Astrocyte of the hippocampus (primary cell): ENCODE data around the gene OR2T34.
"Not testable (repeated sequence)": the region's sequence is repeated elsewhere in the genome, so short reads cannot be mapped to it uniquely, and the experiment has no call there.

Source experiments
- DNase-seq: peaks from one replicate; pipeline ENCODE4 v3.0.0; 2011; ENCODE audit warnings: low read depth, low spot score

Gene OR2T34

GRCh38 chr1:248574657-248575056, at the start of gene OR2T34:
TSS of gene OR2T34 (minus strand) at chr1:248574757. CDS start at chr1:248574757, 0 bp downstream.
- not testable (repeated sequence) for DNase-seq

GRCh38 chr1:248622570-248623001, 48.0 kb upstream of the OR2T34 start:
- peak; percentile 4 for DNase-seq

- DNase-seq = no peak
Measured at GRCh38 chr1:248621770-248622169, 47.2 kb upstream of the OR2T34 start.

- DNase-seq = peak; percentile 12
Measured at GRCh38 chr1:248618878-248619277, 44.3 kb upstream of the OR2T34 start.

- no peak for DNase-seq
Measured at GRCh38 chr1:248618119-248618518, 43.6 kb upstream of the OR2T34 start.

- no peak for DNase-seq
Measured at GRCh38 chr1:248613742-248614141, 39.2 kb upstream of the OR2T34 start.

GRCh38 chr1:248611883-248612414, 37.4 kb upstream of the OR2T34 start:
- no peak for DNase-seq

- no peak for DNase-seq
Measured at GRCh38 chr1:248610301-248610700, 35.7 kb upstream of the OR2T34 start.

GRCh38 chr1:248599396-248599795, 24.8 kb upstream of the OR2T34 start:
- DNase-seq = no peak

GRCh38 chr1:248597589-248597988, 23.0 kb upstream of the OR2T34 start, which contains the start of gene OR2T10:
TSS of gene OR2T10 (minus strand) at chr1:248597700. CDS start at chr1:248593768, 3,932 bp downstream.
- no peak for DNase-seq

GRCh38 chr1:248596615-248597014, 22.1 kb upstream of the OR2T34 start:
- no peak for DNase-seq

GRCh38 chr1:248593226-248593625, 18.7 kb upstream of the OR2T34 start:
- DNase-seq = no peak

- no peak for DNase-seq
Measured at GRCh38 chr1:248592655-248593054, 18.1 kb upstream of the OR2T34 start.

- DNase-seq = no peak
Measured at GRCh38 chr1:248590055-248590454, 15.5 kb upstream of the OR2T34 start.

GRCh38 chr1:248589334-248589733, 14.8 kb upstream of the OR2T34 start:
- DNase-seq = no peak

- no peak for DNase-seq
Measured at GRCh38 chr1:248585266-248585665, 10.7 kb upstream of the OR2T34 start.

- no peak for DNase-seq
Measured at GRCh38 chr1:248576260-248576980, 1.9 kb upstream of the OR2T34 start.

- DNase-seq = not testable (repeated sequence)
Measured at GRCh38 chr1:248573856-248574255, 701 bp downstream of the OR2T34 start.

- DNase-seq = not testable (repeated sequence)
Measured at GRCh38 chr1:248572049-248572448, 2.5 kb downstream of the OR2T34 start.

GRCh38 chr1:248570811-248571210, 3.7 kb downstream of the OR2T34 start:
- not testable (repeated sequence) for DNase-seq

GRCh38 chr1:248569049-248569448, 5.5 kb downstream of the OR2T34 start:
- DNase-seq = not testable (repeated sequence)

GRCh38 chr1:248565530-248566373, 8.8 kb downstream of the OR2T34 start:
- not testable (repeated sequence) for DNase-seq
